Mucosa of rectum (tissue), 2 donors: Measurements from ENCODE around the gene BICD1.

ENCODE experiments used
- H3K27ac ChIP-seq, 2 donors: one replicate each; pipeline ENCODE4 v1.7.0; 2013; ENCODE audit warnings: inconsistent platforms in 2 of 2, low read depth in 2 of 2, low read length in 2 of 2
- H3K27me3 ChIP-seq, 2 donors: one replicate each; pipeline ENCODE4 v1.7.0; 2013; ENCODE audit warnings: low read length in 2 of 2; ENCODE audit not compliant: control insufficient read depth in 2 of 2, insufficient read depth in 2 of 2
- H3K36me3 ChIP-seq, 2 donors: one replicate each; pipeline ENCODE4 v1.7.0; 2013; ENCODE audit warnings: low read length in 2 of 2; ENCODE audit not compliant: control insufficient read depth in 2 of 2, insufficient read depth in 2 of 2
- H3K4me1 ChIP-seq, 2 donors: one replicate each; pipeline ENCODE4 v1.7.0; 2013; ENCODE audit warnings: low read length in 2 of 2, mild to moderate bottlenecking in 1 of 2; ENCODE audit not compliant: control insufficient read depth in 2 of 2, insufficient read depth in 2 of 2
- H3K4me3 ChIP-seq, 2 donors: one replicate each; pipeline ENCODE4 v1.7.0; 2013; ENCODE audit warnings: low read length in 2 of 2
- H3K9ac ChIP-seq, 2 donors: one replicate each; pipeline ENCODE4 v1.7.0; 2013; ENCODE audit warnings: low read length in 2 of 2, low read depth in 1 of 2, mild to moderate bottlenecking in 1 of 2
- H3K9me3 ChIP-seq, 2 donors: one replicate each; pipeline ENCODE4 v1.7.0; 2013; ENCODE audit warnings: low read length in 2 of 2; ENCODE audit not compliant: control insufficient read depth in 2 of 2
- donor health status: healthy.
- donor health status: Normal muscosa, but diverticular disease.

BICD1 gene

GRCh38 chr12:32377344-32378055 lies 270.9 kb downstream of the BICD1 start:
- H3K9ac ChIP-seq: no peak overlapping the region
- no peaks in the 10 kb centered on the region for H3K4me1 ChIP-seq
- H3K4me3 ChIP-seq: no peak overlapping the region
- H3K27me3 ChIP-seq: no peaks in the 10 kb centered on the region
- no peaks in the 10 kb centered on the region for H3K36me3 ChIP-seq
- no peaks in the 10 kb centered on the region for H3K9me3 ChIP-seq
- no peak overlapping the region for H3K27ac ChIP-seq

GRCh38 chr12:32379213-32379612 lies 272.6 kb downstream of the BICD1 start:
- no peaks in the 10 kb centered on the region for H3K4me1 ChIP-seq
- H3K27ac ChIP-seq: no peak overlapping the region
- H3K27me3 ChIP-seq: no peaks in the 10 kb centered on the region
- H3K36me3 ChIP-seq: no peaks in the 10 kb centered on the region
- no peak overlapping the region for H3K9ac ChIP-seq
- H3K9me3 ChIP-seq: no peaks in the 10 kb centered on the region
- H3K4me3 ChIP-seq: no peak overlapping the region

- no peaks in the 10 kb centered on the region for H3K27me3 ChIP-seq
- no peaks in the 10 kb centered on the region for H3K4me1 ChIP-seq
- no peak overlapping the region for H3K4me3 ChIP-seq
- H3K9ac ChIP-seq: no peak overlapping the region
- H3K9me3 ChIP-seq: no peaks in the 10 kb centered on the region
- no peak overlapping the region for H3K27ac ChIP-seq
- H3K36me3 ChIP-seq: no peaks in the 10 kb centered on the region
Measured at GRCh38 chr12:32379667-32380066, 273.0 kb downstream of the BICD1 start.

- Histone ChIP-seq H3K9me3 (no peaks in the 10 kb centered on the region), H3K9ac (no peak overlapping the region), H3K4me3 (no peak overlapping the region), H3K36me3 (no peaks in the 10 kb centered on the region), H3K27me3 (no peaks in the 10 kb centered on the region), H3K4me1 (no peaks in the 10 kb centered on the region), H3K27ac (no peak overlapping the region)
Measured at GRCh38 chr12:32382226-32382625, 275.6 kb downstream of the BICD1 start.

GRCh38 chr12:32390572-32391219 lies 284.0 kb downstream of the BICD1 start:
- Histone ChIP-seq H3K4me3 (peak overlapping the region; percentile 43 to 54), H3K4me1 (no peaks in the 10 kb centered on the region), H3K36me3 (no peaks in the 10 kb centered on the region), H3K9me3 (no peaks in the 10 kb centered on the region), H3K27me3 (no peaks in the 10 kb centered on the region), H3K27ac (no peak overlapping the region), H3K9ac (peak overlapping the region; percentile 14 to 56)

- H3K27ac ChIP-seq: no peak overlapping the region
- no peaks in the 10 kb centered on the region for H3K27me3 ChIP-seq
- H3K4me1 ChIP-seq: peaks cover 5 to 11% of the 10 kb centered on the region in 2 donors
- H3K9ac ChIP-seq: no peak overlapping the region
- H3K36me3 ChIP-seq: no peaks in the 10 kb centered on the region
- no peak overlapping the region for H3K4me3 ChIP-seq
- H3K9me3 ChIP-seq: no peaks in the 10 kb centered on the region
Measured at GRCh38 chr12:32395026-32395425, 288.4 kb downstream of the BICD1 start.

GRCh38 chr12:32397696-32398095 lies 291.0 kb downstream of the BICD1 start:
- Histone ChIP-seq H3K4me3 (no peak overlapping the region), H3K27me3 (no peaks in the 10 kb centered on the region), H3K36me3 (no peaks in the 10 kb centered on the region), H3K27ac (no peak overlapping the region), H3K9ac (no peak overlapping the region), H3K9me3 (no peaks in the 10 kb centered on the region), H3K4me1 (peaks cover 6 to 21% of the 10 kb centered on the region in 2 donors)

GRCh38 chr12:32398181-32398580 lies 291.5 kb downstream of the BICD1 start:
- Histone ChIP-seq H3K9ac (peak overlapping the region; percentile 89 to 95), H3K9me3 (no peaks in the 10 kb centered on the region), H3K27ac (peak overlapping the region; percentile 98), H3K4me3 (no peak overlapping the region), H3K4me1 (peaks cover 6 to 21% of the 10 kb centered on the region in 2 donors), H3K36me3 (peaks cover 0 to under 1% of the 10 kb centered on the region in 2 donors), H3K27me3 (no peaks in the 10 kb centered on the region)

- H3K9ac ChIP-seq: peak overlapping the region; percentile 89 to 95
- H3K4me3 ChIP-seq: peak overlapping the region; percentile 71 to 81
- peaks cover 0 to 3% of the 10 kb centered on the region in 2 donors for H3K36me3 ChIP-seq
- peaks cover 6 to 21% of the 10 kb centered on the region in 2 donors for H3K4me1 ChIP-seq
- peak overlapping the region; percentile 98 for H3K27ac ChIP-seq
- no peaks in the 10 kb centered on the region for H3K27me3 ChIP-seq
- H3K9me3 ChIP-seq: no peaks in the 10 kb centered on the region
Measured at GRCh38 chr12:32398816-32399369, 292.2 kb downstream of the BICD1 start.

GRCh38 chr12:32399370-32400113 lies 292.9 kb downstream of the BICD1 start, which contains the start of gene FGD4:
Gene FGD4 (plus strand): TSS chr12:32399558.
- Histone ChIP-seq H3K9ac (peak within 1 kb of the TSS; percentile 90 to 95), H3K36me3 (peaks cover 0 to 3% of the 10 kb centered on the region in 2 donors), H3K27me3 (no peaks in the 10 kb centered on the region), H3K4me1 (peaks cover 6 to 21% of the 10 kb centered on the region in 2 donors), H3K4me3 (peak within 1 kb of the TSS; percentile 77 to 82), H3K27ac (peak within 1 kb of the TSS; percentile 98), H3K9me3 (no peaks in the 10 kb centered on the region)
